Endometrial microvascular endothelial cells (primary cell): ENCODE data around the gene NELFB. TPM values are rescaled to one million over a fixed set of nuclear protein-coding genes. Genes with fewer than 3 reads are reported as not detected.

ENCODE experiments used
- in situ Hi-C: cut with HindIII; loops from 2 replicates; pipeline ENCODE4 v1.10.0; 2017; ENCODE audit warnings: low sequenced_read_pairs, low pct_unique_long_range_greater_than_20kb; ENCODE audit errors: inconsistent ontology term
- total RNA-seq: library from RNA; depleted of rRNA; stranded (reverse); fragments of >200 nt; gene quantifications from one replicate; pipeline ENCODE4 v1.2.3, GENCODE V29; 2015; ENCODE audit errors: inconsistent ontology term

The NELFB gene
- total RNA-seq, 1 donor from 2014 or later = 72.0 TPM

GRCh38 chr9:137317718-137318511 is 62.8 kb downstream of the NELFB start:
- in situ Hi-C loops = no loop called here

- in situ Hi-C loops = no loop called here
Observed at GRCh38 chr9:137318602-137319001, 63.5 kb downstream of the NELFB start.

- in situ Hi-C loops = no loop called here
Observed at GRCh38 chr9:137319011-137319738, 64.0 kb downstream of the NELFB start.

- in situ Hi-C loops = no loop called here
Observed at GRCh38 chr9:137319739-137320551, 64.8 kb downstream of the NELFB start.

- in situ Hi-C loops = no loop called here
Observed at GRCh38 chr9:137320555-137321384, 65.6 kb downstream of the NELFB start.

GRCh38 chr9:137321726-137322361 is 66.7 kb downstream of the NELFB start:
- in situ Hi-C loops = no loop called here

Other genes with a start within 250 kb of the NELFB start
- 4.0 TPM for gene ABCA2, start 227.1 kb upstream of the NELFB start, total RNA-seq
- gene FUT7, start 223.2 kb upstream of the NELFB start, total RNA-seq = not detected
- 65.7 TPM for gene NPDC1, start 209.2 kb upstream of the NELFB start, total RNA-seq
- gene ENTPD2, start 201.3 kb upstream of the NELFB start, total RNA-seq = not detected
- 38.5 TPM for gene SAPCD2, start 184.8 kb upstream of the NELFB start, total RNA-seq
- gene UAP1L1, start 177.8 kb upstream of the NELFB start, total RNA-seq = 13.8 TPM
- 106 TPM for gene MAN1B1, start 168.3 kb upstream of the NELFB start, total RNA-seq
- gene DPP7, start 140.6 kb upstream of the NELFB start, total RNA-seq = 99.2 TPM
- not detected for gene GRIN1, start 116.2 kb upstream of the NELFB start, total RNA-seq
- gene LRRC26, start 85.3 kb upstream of the NELFB start, total RNA-seq = not detected
- not detected for gene TMEM210, start 83.3 kb upstream of the NELFB start, total RNA-seq
- 14.9 TPM for gene ANAPC2, start 66.8 kb upstream of the NELFB start, total RNA-seq
- gene SSNA1, start 66.7 kb upstream of the NELFB start, total RNA-seq = 117 TPM
- gene TPRN, start 54.6 kb upstream of the NELFB start, total RNA-seq = 8.8 TPM
- gene TMEM203, start 49.7 kb upstream of the NELFB start, total RNA-seq = 28.1 TPM
- 19.6 TPM for gene NDOR1, start 49.6 kb upstream of the NELFB start, total RNA-seq
- gene RNF208, start 33.1 kb upstream of the NELFB start, total RNA-seq = not detected
- not detected for gene CYSRT1, start 30.2 kb upstream of the NELFB start, total RNA-seq
- not detected for gene RNF224, start 27.8 kb upstream of the NELFB start, total RNA-seq
- not detected for gene SLC34A3, start 24.4 kb upstream of the NELFB start, total RNA-seq
- gene TUBB4B, start 14.0 kb upstream of the NELFB start, total RNA-seq = 1,061 TPM
- gene STPG3, start 4.0 kb upstream of the NELFB start, total RNA-seq = not detected
- gene TOR4A, start 22.4 kb downstream of the NELFB start, total RNA-seq = 53.1 TPM
- 16.1 TPM for gene NRARP, start 46.9 kb downstream of the NELFB start, total RNA-seq
- gene EXD3, start 167.8 kb downstream of the NELFB start, total RNA-seq = 4.0 TPM
- 0.74 TPM for gene NOXA1, start 168.1 kb downstream of the NELFB start, total RNA-seq
- gene ENTPD8, start 186.0 kb downstream of the NELFB start, total RNA-seq = not detected
- gene NSMF, start 204.0 kb downstream of the NELFB start, total RNA-seq = 43.8 TPM